GM23338 (cell line): Measurements from ENCODE around the gene DNASE1. TPM values are rescaled to one million over a fixed set of nuclear protein-coding genes. Genes with fewer than 3 reads are reported as not detected.

Source experiments
- ATAC-seq: fragments of 200-7000 bp; cut with Tn5 transposase; 3 replicates; pipeline ENCODE4 v1.9.1; 2020
- DNase-seq: peaks from one replicate; pipeline ENCODE4 v3.0.0-alpha.2; 2015; ENCODE audit warnings: low spot score
- H2AFZ ChIP-seq: fragments of 200-600 bp; sonication (generic); 2 replicates; pipeline ENCODE4 v1.8.0; 2016; ENCODE audit warnings: antibody characterized with exemption, mild to moderate bottlenecking, moderate library complexity
- H3F3A ChIP-seq: fragments of 200-600 bp; sonication (generic); replicated peaks from 2 replicates; pipeline ENCODE4 v1.8.0; 2017; ENCODE audit warnings: antibody characterized with exemption, mixed run types, low read depth
- H3K27ac ChIP-seq: fragments of 200-600 bp; sonication (generic); 2 replicates; pipeline ENCODE4 v1.6.1; 2016; ENCODE audit warnings: low read depth
- H3K27me3 ChIP-seq: fragments of 200-600 bp; sonication (generic); 2 replicates; pipeline ENCODE4 v1.8.0; 2016; ENCODE audit warnings: mild to moderate bottlenecking, mixed run types, moderate library complexity; ENCODE audit not compliant: insufficient read depth
- H3K36me3 ChIP-seq: fragments of 200-600 bp; sonication (generic); 2 replicates; pipeline ENCODE4 v1.8.0; 2016; ENCODE audit warnings: mild to moderate bottlenecking; ENCODE audit not compliant: insufficient read depth
- H3K4me1 ChIP-seq: fragments of 200-600 bp; sonication (generic); 2 replicates; pipeline ENCODE4 v1.8.0; 2016; ENCODE audit warnings: mild to moderate bottlenecking, moderate library complexity; ENCODE audit not compliant: insufficient read depth
- H3K4me2 ChIP-seq: fragments of 200-600 bp; sonication (generic); 2 replicates; pipeline ENCODE4 v1.7.1; 2017; ENCODE audit warnings: mixed run types
- H3K4me3 ChIP-seq: fragments of 200-600 bp; sonication (generic); 2 replicates; pipeline ENCODE4 v1.6.1; 2016; ENCODE audit warnings: mixed run types
- H3K79me2 ChIP-seq: fragments of 200-600 bp; sonication (generic); replicated peaks from 2 replicates; pipeline ENCODE4 v1.8.0; 2017; ENCODE audit warnings: mild to moderate bottlenecking; ENCODE audit not compliant: insufficient read depth
- H3K9me2 ChIP-seq: fragments of 200-600 bp; sonication (generic); 2 replicates; pipeline ENCODE4 v1.8.0; 2017; ENCODE audit not compliant: insufficient read depth
- H4K20me1 ChIP-seq: fragments of 200-600 bp; sonication (generic); replicated peaks from 2 replicates; pipeline ENCODE4 v1.8.0; 2017; ENCODE audit warnings: mild to moderate bottlenecking; ENCODE audit not compliant: insufficient read depth
- H3K27ac Mint-ChIP-seq: 2 replicates; pipeline ENCODE4 v1.8.0; 2020; ENCODE audit warnings: inconsistent platforms, mild to moderate bottlenecking, moderate library complexity, mixed read lengths
- H3K27me3 Mint-ChIP-seq: 3 replicates; pipeline ENCODE4 v1.8.0; 2022; ENCODE audit warnings: low read depth, mild to moderate bottlenecking, moderate library complexity, mixed read lengths, inconsistent platforms; ENCODE audit not compliant: insufficient read depth, poor library complexity
- H3K36me3 Mint-ChIP-seq: 3 replicates; pipeline ENCODE4 v1.8.0; 2021; ENCODE audit warnings: low read depth, mild to moderate bottlenecking, inconsistent platforms, moderate library complexity, mixed read lengths
- H3K4me1 Mint-ChIP-seq: 3 replicates; pipeline ENCODE4 v1.8.0; 2020; ENCODE audit warnings: mild to moderate bottlenecking, inconsistent platforms, mixed read lengths
- H3K4me3 Mint-ChIP-seq: 3 replicates; pipeline ENCODE4 v1.8.0; 2021; ENCODE audit warnings: moderate library complexity, mild to moderate bottlenecking, inconsistent platforms, mixed read lengths
- H3K9me3 Mint-ChIP-seq: 3 replicates; pipeline ENCODE4 v1.8.0; 2020; ENCODE audit warnings: moderate library complexity, mild to moderate bottlenecking, inconsistent platforms, mixed read lengths
- CREB1 ChIP-seq: fragments of 250-450 bp; sonication (Bioruptor Pico); IDR thresholded peaks from 2 replicates; pipeline ENCODE4 v1.5.0; 2020; ENCODE audit warnings: low read depth, mild to moderate bottlenecking, moderate library complexity
- CTCF ChIP-seq, 2 experiments: fragments of 200-600 bp in 1 of 2; sonication (generic) in 1 of 2; conservative IDR thresholded peaks; 2 replicates each; pipeline versions ENCODE4 v1.5.1 to v1.6.1; 2016 to 2017; ENCODE audit warnings: antibody characterized with exemption in 2 of 2, low read depth in 2 of 2, mild to moderate bottlenecking in 2 of 2, moderate library complexity in 1 of 2
- ETS1 ChIP-seq: IDR thresholded peaks from 2 replicates; pipeline ENCODE4 v1.6.1; 2016; ENCODE audit warnings: antibody characterized with exemption
- EZH2 ChIP-seq: fragments of 200-600 bp; sonication (generic); IDR thresholded peaks from one replicate; pipeline ENCODE4 v1.8.0; 2017; ENCODE audit warnings: antibody characterized with exemption, mild to moderate bottlenecking, low read depth; ENCODE audit not compliant: unreplicated experiment
- EZH2phosphoT487 ChIP-seq: fragments of 200-600 bp; sonication (generic); IDR thresholded peaks from one replicate; pipeline ENCODE4 v1.8.1; 2018; ENCODE audit warnings: antibody characterized with exemption; ENCODE audit not compliant: unreplicated experiment
- JUNB ChIP-seq: IDR thresholded peaks from one replicate; pipeline ENCODE4 v1.6.1; 2016; ENCODE audit warnings: antibody characterized with exemption; ENCODE audit not compliant: unreplicated experiment
- NANOG ChIP-seq: IDR thresholded peaks from 2 replicates; pipeline ENCODE4 v1.6.1; 2016; ENCODE audit warnings: antibody characterized with exemption, borderline replicate concordance
- POLR2AphosphoS5 ChIP-seq: IDR thresholded peaks from 2 replicates; pipeline ENCODE4 v1.6.1; 2016; ENCODE audit warnings: antibody characterized with exemption, low read depth
- STAT1 ChIP-seq: IDR thresholded peaks from one replicate; pipeline ENCODE4 v1.6.1; 2016; ENCODE audit warnings: antibody characterized with exemption; ENCODE audit not compliant: unreplicated experiment
- ZNF114 ChIP-seq: fragments of 250-450 bp; sonication (Bioruptor Pico); IDR thresholded peaks from 2 replicates; pipeline ENCODE4 v1.5.0; 2020; ENCODE audit warnings: mild to moderate bottlenecking, moderate library complexity
- ZNF331 ChIP-seq: fragments of 250-450 bp; sonication (Bioruptor Pico); IDR thresholded peaks from 2 replicates; pipeline ENCODE4 v1.5.0; 2020; ENCODE audit warnings: low read depth, mild to moderate bottlenecking, moderate library complexity
- polyA plus RNA-seq: library from polyadenylated mRNA; unstranded; fragments of >200 nt; fragmentation: Nextera tagmentation; extraction: Ambion mirVana; gene quantifications from 2 replicates; pipeline ENCODE4 v1.2.1, GENCODE V29; 2016
- total RNA-seq: library from RNA; depleted of rRNA; stranded (reverse); fragments of >200 nt; shearing (Covaris generic); gene quantifications from 2 replicates; pipeline ENCODE4 v1.2.3, GENCODE V29; 2014
- TF ChIP-seq, protein P1 (sequence below): fragments of 250-450 bp; sonication (Bioruptor Pico); IDR thresholded peaks from 2 replicates; pipeline ENCODE4 v1.5.0; 2020; ENCODE audit warnings: mild to moderate bottlenecking, moderate library complexity
- TF ChIP-seq, protein P2 (sequence below): IDR thresholded peaks from one replicate; pipeline ENCODE4 v1.6.1; 2018; ENCODE audit warnings: antibody characterized with exemption; ENCODE audit not compliant: unreplicated experiment

The DNASE1 gene
- total and polyA plus RNA-seq, 2 experiments from 2014 or later = 7.9 to 23.0 TPM

GRCh38 chr16:3646348-3646920, 8.1 kb upstream of the DNASE1 start:
- Histone ChIP-seq H4K20me1 (no peaks in the 10 kb centered on the region), H2AFZ (no peak overlapping the region), H3K4me3 (no peak overlapping the region), H3K79me2 (no peaks in the 10 kb centered on the region), H3K4me2 (peak overlapping the region; percentile 54; the same call in 1 of the 2 replicates), H3K36me3 (no peaks in the 10 kb centered on the region), H3K9me2 (no peaks in the 10 kb centered on the region), H3K27me3 (no peaks in the 10 kb centered on the region), H3F3A (0 out of 2 replicates have a peak, but pooled peaks cover 11% of the 10 kb centered on the region), H3K4me1 (peaks cover 14% of the 10 kb centered on the region), H3K27ac (peak overlapping the region; percentile 45; the same call in 1 of the 2 replicates)
- no peak for DNase-seq
- Mint-ChIP-seq H3K4me3 (0 out of 3 replicates have a peak overlapping the region, but pooled peaks have one; percentile 46), H3K9me3 (0 out of 3 replicates have a peak, but pooled peaks cover 3% of the 10 kb centered on the region), H3K4me1 (peaks cover 28% of the 10 kb centered on the region), H3K36me3 (peaks cover 17% of the 10 kb centered on the region; the same call in 1 of the 3 replicates), H3K27ac (peak overlapping the region; percentile 97), H3K27me3 (peaks cover 32% of the 10 kb centered on the region)
- ATAC-seq = no peak
- TF ChIP-seq JUNB (no peak), POLR2AphosphoS5 (no peak), CTCF (conservative IDR thresholded peaks at IDR 0.05; ENCODE audit: low read depth in 2 of 2) (no peak), NANOG (no peak), ZNF331 (no peak), EZH2phosphoT487 (no peak), EZH2 (no peak), ETS1 (no peak), STAT1 (no peak), ZNF114 (CRISPR knock-in tag) (no peak), CREB1 (CRISPR knock-in tag) (no peak)
- TF ChIP-seq, protein P1, sequence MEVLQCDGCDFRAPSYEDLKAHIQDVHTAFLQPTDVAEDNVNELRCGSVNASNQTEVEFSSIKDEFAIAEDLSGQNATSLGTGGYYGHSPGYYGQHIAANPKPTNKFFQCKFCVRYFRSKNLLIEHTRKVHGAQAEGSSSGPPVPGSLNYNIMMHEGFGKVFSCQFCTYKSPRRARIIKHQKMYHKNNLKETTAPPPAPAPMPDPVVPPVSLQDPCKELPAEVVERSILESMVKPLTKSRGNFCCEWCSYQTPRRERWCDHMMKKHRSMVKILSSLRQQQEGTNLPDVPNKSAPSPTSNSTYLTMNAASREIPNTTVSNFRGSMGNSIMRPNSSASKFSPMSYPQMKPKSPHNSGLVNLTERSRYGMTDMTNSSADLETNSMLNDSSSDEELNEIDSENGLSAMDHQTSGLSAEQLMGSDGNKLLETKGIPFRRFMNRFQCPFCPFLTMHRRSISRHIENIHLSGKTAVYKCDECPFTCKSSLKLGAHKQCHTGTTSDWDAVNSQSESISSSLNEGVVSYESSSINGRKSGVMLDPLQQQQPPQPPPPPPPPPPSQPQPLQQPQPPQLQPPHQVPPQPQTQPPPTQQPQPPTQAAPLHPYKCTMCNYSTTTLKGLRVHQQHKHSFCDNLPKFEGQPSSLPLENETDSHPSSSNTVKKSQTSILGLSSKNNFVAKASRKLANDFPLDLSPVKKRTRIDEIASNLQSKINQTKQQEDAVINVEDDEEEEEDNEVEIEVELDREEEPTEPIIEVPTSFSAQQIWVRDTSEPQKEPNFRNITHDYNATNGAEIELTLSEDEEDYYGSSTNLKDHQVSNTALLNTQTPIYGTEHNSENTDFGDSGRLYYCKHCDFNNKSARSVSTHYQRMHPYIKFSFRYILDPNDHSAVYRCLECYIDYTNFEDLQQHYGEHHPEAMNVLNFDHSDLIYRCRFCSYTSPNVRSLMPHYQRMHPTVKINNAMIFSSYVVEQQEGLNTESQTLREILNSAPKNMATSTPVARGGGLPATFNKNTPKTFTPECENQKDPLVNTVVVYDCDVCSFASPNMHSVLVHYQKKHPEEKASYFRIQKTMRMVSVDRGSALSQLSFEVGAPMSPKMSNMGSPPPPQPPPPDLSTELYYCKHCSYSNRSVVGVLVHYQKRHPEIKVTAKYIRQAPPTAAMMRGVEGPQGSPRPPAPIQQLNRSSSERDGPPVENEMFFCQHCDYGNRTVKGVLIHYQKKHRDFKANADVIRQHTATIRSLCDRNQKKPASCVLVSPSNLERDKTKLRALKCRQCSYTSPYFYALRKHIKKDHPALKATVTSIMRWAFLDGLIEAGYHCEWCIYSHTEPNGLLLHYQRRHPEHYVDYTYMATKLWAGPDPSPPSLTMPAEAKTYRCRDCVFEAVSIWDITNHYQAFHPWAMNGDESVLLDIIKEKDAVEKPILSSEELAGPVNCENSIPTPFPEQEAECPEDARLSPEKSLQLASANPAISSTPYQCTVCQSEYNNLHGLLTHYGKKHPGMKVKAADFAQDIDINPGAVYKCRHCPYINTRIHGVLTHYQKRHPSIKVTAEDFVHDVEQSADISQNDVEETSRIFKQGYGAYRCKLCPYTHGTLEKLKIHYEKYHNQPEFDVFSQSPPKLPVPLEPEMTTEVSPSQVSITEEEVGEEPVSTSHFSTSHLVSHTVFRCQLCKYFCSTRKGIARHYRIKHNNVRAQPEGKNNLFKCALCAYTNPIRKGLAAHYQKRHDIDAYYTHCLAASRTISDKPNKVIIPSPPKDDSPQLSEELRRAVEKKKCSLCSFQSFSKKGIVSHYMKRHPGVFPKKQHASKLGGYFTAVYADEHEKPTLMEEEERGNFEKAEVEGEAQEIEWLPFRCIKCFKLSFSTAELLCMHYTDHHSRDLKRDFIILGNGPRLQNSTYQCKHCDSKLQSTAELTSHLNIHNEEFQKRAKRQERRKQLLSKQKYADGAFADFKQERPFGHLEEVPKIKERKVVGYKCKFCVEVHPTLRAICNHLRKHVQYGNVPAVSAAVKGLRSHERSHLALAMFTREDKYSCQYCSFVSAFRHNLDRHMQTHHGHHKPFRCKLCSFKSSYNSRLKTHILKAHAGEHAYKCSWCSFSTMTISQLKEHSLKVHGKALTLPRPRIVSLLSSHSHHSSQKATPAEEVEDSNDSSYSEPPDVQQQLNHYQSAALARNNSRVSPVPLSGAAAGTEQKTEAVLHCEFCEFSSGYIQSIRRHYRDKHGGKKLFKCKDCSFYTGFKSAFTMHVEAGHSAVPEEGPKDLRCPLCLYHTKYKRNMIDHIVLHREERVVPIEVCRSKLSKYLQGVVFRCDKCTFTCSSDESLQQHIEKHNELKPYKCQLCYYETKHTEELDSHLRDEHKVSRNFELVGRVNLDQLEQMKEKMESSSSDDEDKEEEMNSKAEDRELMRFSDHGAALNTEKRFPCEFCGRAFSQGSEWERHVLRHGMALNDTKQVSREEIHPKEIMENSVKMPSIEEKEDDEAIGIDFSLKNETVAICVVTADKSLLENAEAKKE = no peak
- TF ChIP-seq, protein P2, sequence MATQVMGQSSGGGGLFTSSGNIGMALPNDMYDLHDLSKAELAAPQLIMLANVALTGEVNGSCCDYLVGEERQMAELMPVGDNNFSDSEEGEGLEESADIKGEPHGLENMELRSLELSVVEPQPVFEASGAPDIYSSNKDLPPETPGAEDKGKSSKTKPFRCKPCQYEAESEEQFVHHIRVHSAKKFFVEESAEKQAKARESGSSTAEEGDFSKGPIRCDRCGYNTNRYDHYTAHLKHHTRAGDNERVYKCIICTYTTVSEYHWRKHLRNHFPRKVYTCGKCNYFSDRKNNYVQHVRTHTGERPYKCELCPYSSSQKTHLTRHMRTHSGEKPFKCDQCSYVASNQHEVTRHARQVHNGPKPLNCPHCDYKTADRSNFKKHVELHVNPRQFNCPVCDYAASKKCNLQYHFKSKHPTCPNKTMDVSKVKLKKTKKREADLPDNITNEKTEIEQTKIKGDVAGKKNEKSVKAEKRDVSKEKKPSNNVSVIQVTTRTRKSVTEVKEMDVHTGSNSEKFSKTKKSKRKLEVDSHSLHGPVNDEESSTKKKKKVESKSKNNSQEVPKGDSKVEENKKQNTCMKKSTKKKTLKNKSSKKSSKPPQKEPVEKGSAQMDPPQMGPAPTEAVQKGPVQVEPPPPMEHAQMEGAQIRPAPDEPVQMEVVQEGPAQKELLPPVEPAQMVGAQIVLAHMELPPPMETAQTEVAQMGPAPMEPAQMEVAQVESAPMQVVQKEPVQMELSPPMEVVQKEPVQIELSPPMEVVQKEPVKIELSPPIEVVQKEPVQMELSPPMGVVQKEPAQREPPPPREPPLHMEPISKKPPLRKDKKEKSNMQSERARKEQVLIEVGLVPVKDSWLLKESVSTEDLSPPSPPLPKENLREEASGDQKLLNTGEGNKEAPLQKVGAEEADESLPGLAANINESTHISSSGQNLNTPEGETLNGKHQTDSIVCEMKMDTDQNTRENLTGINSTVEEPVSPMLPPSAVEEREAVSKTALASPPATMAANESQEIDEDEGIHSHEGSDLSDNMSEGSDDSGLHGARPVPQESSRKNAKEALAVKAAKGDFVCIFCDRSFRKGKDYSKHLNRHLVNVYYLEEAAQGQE = no peak
